Trophoblast cell (in vitro differentiated cells and primary cell): ENCODE data around the gene MICOS13.

Experiments used
- DNase-seq, 2 donors: peaks; one replicate each; pipeline ENCODE4 v3.0.0-alpha.2; 2016
- H2AFZ ChIP-seq: 2 replicates; pipeline ENCODE4 v1.6.1; 2013; ENCODE audit warnings: low read length, moderate library complexity, mild to moderate bottlenecking; ENCODE audit not compliant: insufficient read depth, poor library complexity
- H2AK5ac ChIP-seq: 2 replicates; pipeline ENCODE4 v1.6.1; 2013; ENCODE audit warnings: mild to moderate bottlenecking, low read length
- H2BK120ac ChIP-seq: 2 replicates; pipeline ENCODE4 v1.6.1; 2013; ENCODE audit warnings: low read length, mild to moderate bottlenecking, moderate library complexity; ENCODE audit not compliant: insufficient read depth, poor library complexity
- H2BK12ac ChIP-seq: 2 replicates; pipeline ENCODE4 v1.6.1; 2013; ENCODE audit warnings: mild to moderate bottlenecking, low read length, moderate library complexity
- H2BK5ac ChIP-seq: 2 replicates; pipeline ENCODE4 v1.6.1; 2013; ENCODE audit warnings: low read length, low read depth, moderate library complexity, mild to moderate bottlenecking; ENCODE audit not compliant: poor library complexity
- H3K14ac ChIP-seq: 2 replicates; pipeline ENCODE4 v1.6.1; 2013; ENCODE audit warnings: mild to moderate bottlenecking, low read length
- H3K18ac ChIP-seq: 2 replicates; pipeline ENCODE4 v1.6.1; 2013; ENCODE audit warnings: mild to moderate bottlenecking, low read length
- H3K23ac ChIP-seq: 2 replicates; pipeline ENCODE4 v1.6.1; 2013; ENCODE audit warnings: low read length
- H3K27ac ChIP-seq: 2 replicates; pipeline ENCODE4 v1.5.1; 2013; ENCODE audit warnings: low read depth, mild to moderate bottlenecking, inconsistent platforms, low read length, moderate library complexity
- H3K27me3 ChIP-seq: 2 replicates; pipeline ENCODE4 v1.6.1; 2013; ENCODE audit warnings: inconsistent platforms, mild to moderate bottlenecking, low read length, moderate library complexity; ENCODE audit not compliant: insufficient read depth
- H3K36me3 ChIP-seq, 2 experiments: 1 replicate in 1 of 2; 2 replicates in 1 of 2; pipeline ENCODE4 v1.6.1; 2013; ENCODE audit warnings: low read length in 2 of 2, mild to moderate bottlenecking in 2 of 2, moderate library complexity in 1 of 2; ENCODE audit not compliant: insufficient read depth in 2 of 2, control insufficient read depth in 1 of 2
- H3K4ac ChIP-seq: 2 replicates; pipeline ENCODE4 v1.6.1; 2013; ENCODE audit warnings: low read depth, mild to moderate bottlenecking, low read length, moderate library complexity
- H3K4me1 ChIP-seq, 2 experiments: 1 replicate in 1 of 2; 2 replicates in 1 of 2; pipeline ENCODE4 v1.6.1; 2013; ENCODE audit warnings: low read length in 2 of 2, mild to moderate bottlenecking in 2 of 2, moderate library complexity in 1 of 2; ENCODE audit not compliant: insufficient read depth in 2 of 2, control insufficient read depth in 1 of 2
- H3K4me2 ChIP-seq: 2 replicates; pipeline ENCODE4 v1.6.1; 2013; ENCODE audit warnings: inconsistent platforms, mild to moderate bottlenecking, low read length, moderate library complexity
- H3K4me3 ChIP-seq: 2 replicates; pipeline ENCODE4 v1.5.1; 2013; ENCODE audit warnings: mild to moderate bottlenecking, low read depth, low read length, inconsistent platforms
- H3K79me1 ChIP-seq: one replicate; pipeline ENCODE4 v1.6.1; 2013; ENCODE audit warnings: low read length
- H3K79me2 ChIP-seq: 2 replicates; pipeline ENCODE4 v1.6.1; 2013; ENCODE audit warnings: low read length, mild to moderate bottlenecking; ENCODE audit not compliant: control insufficient read depth, insufficient read depth, poor library complexity
- H3K9ac ChIP-seq: 2 replicates; pipeline ENCODE4 v1.6.1; 2013; ENCODE audit warnings: mild to moderate bottlenecking, low read length
- H3K9me3 ChIP-seq: 2 replicates; pipeline ENCODE4 v1.6.1; 2013; ENCODE audit warnings: low read depth, mild to moderate bottlenecking, control low read depth, inconsistent platforms, low read length; ENCODE audit not compliant: insufficient read depth
- H4K12ac ChIP-seq: 2 replicates; pipeline ENCODE4 v1.6.1; 2013; ENCODE audit warnings: low read depth, mild to moderate bottlenecking, low read length, moderate library complexity
- H4K8ac ChIP-seq: 2 replicates; pipeline ENCODE4 v1.6.1; 2013; ENCODE audit warnings: low read depth, mild to moderate bottlenecking, low read length, moderate library complexity
- H4K91ac ChIP-seq: one replicate; pipeline ENCODE4 v1.6.1; 2013; ENCODE audit warnings: low read depth, mild to moderate bottlenecking, low read length, moderate library complexity
- WGBS: extraction: QIAGEN DNeasy Blood & Tissue Kit; methylation state at CpG from one replicate; pipeline ENCODE4 v1.1.7; 2013; ENCODE audit warnings: missing lambda C conversion rate; ENCODE audit not compliant: insufficient read length, insufficient coverage; ENCODE audit errors: extremely low coverage; 5-methylcytosine and 5-hydroxymethylcytosine counted together

The MICOS13 gene

GRCh38 chr19:5719274-5719960, 39.1 kb upstream of the MICOS13 start:
- Histone ChIP-seq H3K9me3 (no peaks in the 10 kb centered on the region), H4K91ac (peak overlapping the region; percentile 86), H3K14ac (peak overlapping the region; percentile 62), H3K4me3 (peak overlapping the region; percentile 97), H3K18ac (peak overlapping the region; percentile 56), H3K79me1 (peaks cover 9% of the 10 kb centered on the region), H2BK12ac (no peak overlapping the region), H2AK5ac (peak overlapping the region; percentile 66), H3K9ac (peak overlapping the region; percentile 53), H2BK120ac (peak overlapping the region; percentile 70), H4K12ac (peak overlapping the region; percentile 85), H2AFZ (peak overlapping the region; percentile 90), H3K27me3 (no peaks in the 10 kb centered on the region), H3K4me1 (peaks cover 0 to 7% of the 10 kb centered on the region in 2 experiments), H3K27ac (peak overlapping the region; percentile 74), H3K4ac (peak overlapping the region; percentile 87), H3K79me2 (peaks cover 20% of the 10 kb centered on the region), H3K4me2 (peak overlapping the region; percentile 93), H3K36me3 (peaks cover 5% of the 10 kb centered on the region in 2 experiments), H2BK5ac (peak overlapping the region; percentile 62), H3K23ac (no peak overlapping the region), H4K8ac (peak overlapping the region; percentile 95)
- no CpG with 5 or more reads among the region's 58 CpGs for WGBS
- DNase-seq: peak; percentile 83 to 87

- no peak overlapping the region for H4K12ac ChIP-seq
- H3K4me3 ChIP-seq: peak overlapping the region; percentile 97
- no peak overlapping the region for H2BK12ac ChIP-seq
- peak overlapping the region; percentile 45 for H3K27ac ChIP-seq
- peaks cover 0 to 7% of the 10 kb centered on the region in 2 experiments for H3K4me1 ChIP-seq
- peak overlapping the region; percentile 43 for H2BK120ac ChIP-seq
- H3K9ac ChIP-seq: no peak overlapping the region
- H4K91ac ChIP-seq: no peak overlapping the region
- H3K14ac ChIP-seq: peak overlapping the region; percentile 11
- H2BK5ac ChIP-seq: no peak overlapping the region
- H3K79me2 ChIP-seq: peaks cover 20% of the 10 kb centered on the region
- H2AK5ac ChIP-seq: no peak overlapping the region
- H4K8ac ChIP-seq: no peak overlapping the region
- peak; percentile 20 to 41 for DNase-seq
- H3K79me1 ChIP-seq: peaks cover 9% of the 10 kb centered on the region
- peak overlapping the region; percentile 87 for H3K4ac ChIP-seq
- no peak overlapping the region for H3K18ac ChIP-seq
- H3K27me3 ChIP-seq: no peaks in the 10 kb centered on the region
- H3K9me3 ChIP-seq: no peaks in the 10 kb centered on the region
- no CpG with 5 or more reads among the region's 11 CpGs for WGBS
- H3K23ac ChIP-seq: no peak overlapping the region
- peak overlapping the region; percentile 93 for H3K4me2 ChIP-seq
- peaks cover 8 to 9% of the 10 kb centered on the region in 2 experiments for H3K36me3 ChIP-seq
- no peak overlapping the region for H2AFZ ChIP-seq
Observed at GRCh38 chr19:5718579-5719273, 38.4 kb upstream of the MICOS13 start.

- DNase-seq: no peak
- Histone ChIP-seq H4K8ac (no peak overlapping the region), H3K9me3 (no peaks in the 10 kb centered on the region), H2AFZ (no peak overlapping the region), H2BK5ac (no peak overlapping the region), H3K4me2 (peak overlapping the region; percentile 93), H3K23ac (no peak overlapping the region), H3K27me3 (no peaks in the 10 kb centered on the region), H2AK5ac (no peak overlapping the region), H3K36me3 (peaks cover 13 to 15% of the 10 kb centered on the region in 2 experiments), H3K14ac (no peak overlapping the region), H4K12ac (no peak overlapping the region), H3K4me1 (peaks cover 0 to 7% of the 10 kb centered on the region in 2 experiments), H3K18ac (no peak overlapping the region), H3K79me2 (peaks cover 20% of the 10 kb centered on the region), H4K91ac (no peak overlapping the region), H3K4ac (peak overlapping the region; percentile 82), H3K4me3 (no peak overlapping the region), H2BK120ac (peak overlapping the region; percentile 43), H3K27ac (no peak overlapping the region), H3K79me1 (peaks cover 9% of the 10 kb centered on the region), H2BK12ac (no peak overlapping the region), H3K9ac (no peak overlapping the region)
- WGBS: no CpG with 5 or more reads among the region's 14 CpGs
Observed at GRCh38 chr19:5718037-5718578, 37.8 kb upstream of the MICOS13 start.

- Histone ChIP-seq H3K23ac (no peak overlapping the region), H3K9ac (no peak overlapping the region), H2AFZ (no peak overlapping the region), H3K18ac (no peak overlapping the region), H3K27ac (no peak overlapping the region), H4K8ac (no peak overlapping the region), H3K9me3 (no peaks in the 10 kb centered on the region), H4K91ac (no peak overlapping the region), H3K14ac (no peak overlapping the region), H2BK12ac (no peak overlapping the region), H2BK120ac (no peak overlapping the region), H2BK5ac (no peak overlapping the region), H2AK5ac (no peak overlapping the region), H3K79me2 (peaks cover 20% of the 10 kb centered on the region), H4K12ac (no peak overlapping the region), H3K4ac (peak overlapping the region; percentile 87), H3K4me3 (no peak overlapping the region), H3K4me1 (peaks cover 0 to 7% of the 10 kb centered on the region in 2 experiments), H3K36me3 (peaks cover 21% of the 10 kb centered on the region in 2 experiments), H3K4me2 (no peak overlapping the region), H3K79me1 (peaks cover 9% of the 10 kb centered on the region), H3K27me3 (no peaks in the 10 kb centered on the region)
- WGBS: no CpG with 5 or more reads among the region's 8 CpGs
- DNase-seq: no peak
Observed at GRCh38 chr19:5717215-5717935, 37.1 kb upstream of the MICOS13 start.
